Upper lobe of left lung (tissue), 4 donors: ENCODE results near the gene EXOC4.

Source experiments
- CTCF ChIP-seq, 6 experiments: fragments of 450-650 bp in 4 of 6; fragments of 200-600 bp in 2 of 6; sonication (generic) in 2 of 6; IDR thresholded peaks; one replicate each; pipeline ENCODE4 v1.5.1; 2016 to 2019; ENCODE audit warnings: antibody characterized with exemption in 6 of 6
- EP300 ChIP-seq, 4 donors: sonication (generic); formaldehyde crosslinking; IDR thresholded peaks; one replicate each; pipeline ENCODE4 v1.5.1; 2017; ENCODE audit warnings: antibody characterized with exemption in 4 of 4, control low read depth in 2 of 4
- POLR2A ChIP-seq, 4 donors: fragments of 450-650 bp; IDR thresholded peaks; one replicate each; pipeline ENCODE4 v1.5.1; 2016 to 2017; ENCODE audit warnings: antibody characterized with exemption in 4 of 4, mild to moderate bottlenecking in 2 of 4
- POLR2AphosphoS5 ChIP-seq, 2 donors: sonication (generic); formaldehyde crosslinking; IDR thresholded peaks; one replicate each; pipeline ENCODE4 v1.5.1; 2017; ENCODE audit warnings: antibody characterized with exemption in 2 of 2

- no peak for TF ChIP-seq POLR2A (IDR thresholded peaks at IDR 0.05)
- TF ChIP-seq CTCF (IDR thresholded peaks at IDR 0.05): no peak
- TF ChIP-seq EP300 (IDR thresholded peaks at IDR 0.05): no peak
- TF ChIP-seq POLR2AphosphoS5 (IDR thresholded peaks at IDR 0.05): no peak
Measured at GRCh38 chr7:133618970-133619369, 366.1 kb downstream of the EXOC4 start.
